Measurements from ENCODE around the gene VWC2. TPM values are rescaled to one million over a fixed set of nuclear protein-coding genes. Genes with fewer than 3 reads are reported as not detected.

Gene VWC2
- total RNA-seq, 2 experiments from 2014 or later: not detected

GRCh38 chr7:49873420-49873819 lies 100.0 kb downstream of the VWC2 start:
- Mint-ChIP-seq H3K27me3 (no peaks in the 10 kb centered on the region), H3K9me3 (no peaks in the 10 kb centered on the region), H3K36me3 (no peaks in the 10 kb centered on the region), H3K4me1 (ENCODE audit: low read depth) (no peaks in the 10 kb centered on the region), H3K27ac (no peak overlapping the region), H3K4me3 (no peak overlapping the region)
- intact Hi-C loops (cut with micrococcal nuclease): no loop called here
- ChIA-PET CTCF (no interaction called here), POLR2A (no interaction called here)
- no peak for DNase-seq

GRCh38 chr7:49875336-49875735 lies 101.9 kb downstream of the VWC2 start:
- intact Hi-C loops (cut with micrococcal nuclease): no loop called here
- no peak overlapping the region for H3K27ac Mint-ChIP-seq
- CTCF ChIA-PET: no interaction called here
- no peaks in the 10 kb centered on the region for H3K27me3 Mint-ChIP-seq
- H3K36me3 Mint-ChIP-seq: no peaks in the 10 kb centered on the region
- no peaks in the 10 kb centered on the region for H3K9me3 Mint-ChIP-seq
- DNase-seq: no peak
- no peak overlapping the region for H3K4me3 Mint-ChIP-seq
- POLR2A ChIA-PET: no interaction called here
- H3K4me1 Mint-ChIP-seq (ENCODE audit: low read depth): no peaks in the 10 kb centered on the region

- CTCF ChIA-PET: interaction anchor here (0.8 kb wide), 1 partner anchor 11 kb away, joined by 3 read pairs; no protein-coding TSS in a partner anchor
These were observed 102.8 kb downstream of the VWC2 start for GRCh38 chr7:49876202-49876601.

GRCh38 chr7:49878089-49878488 lies 104.7 kb downstream of the VWC2 start:
- no peak for DNase-seq
- Mint-ChIP-seq H3K27ac (no peak overlapping the region), H3K4me3 (no peak overlapping the region), H3K9me3 (no peaks in the 10 kb centered on the region), H3K4me1 (ENCODE audit: low read depth) (no peaks in the 10 kb centered on the region), H3K27me3 (peaks cover 2% of the 10 kb centered on the region), H3K36me3 (no peaks in the 10 kb centered on the region)
- ChIA-PET POLR2A (no interaction called here), CTCF (no interaction called here)
- intact Hi-C loops (cut with micrococcal nuclease): no loop called here

More at GRCh38 chr7:49876202-49876601, 102.8 kb downstream of the VWC2 start:
- Mint-ChIP-seq H3K27me3 (no peaks in the 10 kb centered on the region), H3K36me3 (no peaks in the 10 kb centered on the region), H3K9me3 (no peaks in the 10 kb centered on the region), H3K27ac (no peak overlapping the region), H3K4me3 (no peak overlapping the region), H3K4me1 (ENCODE audit: low read depth) (no peaks in the 10 kb centered on the region)
- intact Hi-C loops (cut with micrococcal nuclease): no loop called here
- POLR2A ChIA-PET: no interaction called here
- no peak for DNase-seq

- POLR2A ChIA-PET: no interaction called here
- Mint-ChIP-seq H3K36me3 (no peaks in the 10 kb centered on the region), H3K27me3 (peaks cover 2% of the 10 kb centered on the region), H3K9me3 (no peaks in the 10 kb centered on the region), H3K4me3 (no peak overlapping the region), H3K27ac (no peak overlapping the region), H3K4me1 (ENCODE audit: low read depth) (no peaks in the 10 kb centered on the region)
- intact Hi-C loops (cut with micrococcal nuclease): no loop called here
- no peak for DNase-seq
- CTCF ChIA-PET: no interaction called here
These were observed 105.2 kb downstream of the VWC2 start for GRCh38 chr7:49878627-49879026.

- Mint-ChIP-seq H3K27me3 (peaks cover 2% of the 10 kb centered on the region), H3K9me3 (no peaks in the 10 kb centered on the region), H3K27ac (no peak overlapping the region), H3K4me1 (ENCODE audit: low read depth) (no peaks in the 10 kb centered on the region), H3K36me3 (no peaks in the 10 kb centered on the region), H3K4me3 (no peak overlapping the region)
- ChIA-PET CTCF (no interaction called here), POLR2A (no interaction called here)
- intact Hi-C loops (cut with micrococcal nuclease): no loop called here
- no peak for DNase-seq
These were observed 110.5 kb downstream of the VWC2 start for GRCh38 chr7:49883933-49884332.

GRCh38 chr7:49885593-49886285 lies 112.3 kb downstream of the VWC2 start:
- ChIA-PET POLR2A (no interaction called here), CTCF (no interaction called here)
- Mint-ChIP-seq H3K4me3 (no peak overlapping the region), H3K4me1 (ENCODE audit: low read depth) (no peaks in the 10 kb centered on the region), H3K36me3 (no peaks in the 10 kb centered on the region), H3K27me3 (peaks cover 2% of the 10 kb centered on the region), H3K9me3 (no peaks in the 10 kb centered on the region), H3K27ac (no peak overlapping the region)
- DNase-seq: no peak
- intact Hi-C loops (cut with micrococcal nuclease): no loop called here

- no peaks in the 10 kb centered on the region for H3K4me1 Mint-ChIP-seq (ENCODE audit: low read depth)
- H3K27me3 Mint-ChIP-seq: peaks cover 2% of the 10 kb centered on the region
- no peak for DNase-seq
- intact Hi-C loops (cut with micrococcal nuclease): no loop called here
- H3K27ac Mint-ChIP-seq: no peak overlapping the region
- POLR2A ChIA-PET: no interaction called here
- H3K4me3 Mint-ChIP-seq: no peak overlapping the region
- CTCF ChIA-PET: no interaction called here
- no peaks in the 10 kb centered on the region for H3K9me3 Mint-ChIP-seq
- H3K36me3 Mint-ChIP-seq: no peaks in the 10 kb centered on the region
These were observed 119.0 kb downstream of the VWC2 start for GRCh38 chr7:49892481-49892880.

GRCh38 chr7:49893131-49893530 lies 119.7 kb downstream of the VWC2 start:
- H3K27ac Mint-ChIP-seq: no peak overlapping the region
- no peaks in the 10 kb centered on the region for H3K4me1 Mint-ChIP-seq (ENCODE audit: low read depth)
- intact Hi-C loops (cut with micrococcal nuclease): no loop called here
- H3K36me3 Mint-ChIP-seq: no peaks in the 10 kb centered on the region
- ChIA-PET CTCF (no interaction called here), POLR2A (no interaction called here)
- no peak overlapping the region for H3K4me3 Mint-ChIP-seq
- peaks cover 2% of the 10 kb centered on the region for H3K27me3 Mint-ChIP-seq
- no peak for DNase-seq
- H3K9me3 Mint-ChIP-seq: no peaks in the 10 kb centered on the region

- H3K9me3 Mint-ChIP-seq: no peaks in the 10 kb centered on the region
- ChIA-PET CTCF (no interaction called here), POLR2A (no interaction called here)
- no peak for DNase-seq
- intact Hi-C loops (cut with micrococcal nuclease): no loop called here
- H3K4me3 Mint-ChIP-seq: no peak overlapping the region
- H3K4me1 Mint-ChIP-seq (ENCODE audit: low read depth): no peaks in the 10 kb centered on the region
- peaks cover 2% of the 10 kb centered on the region for H3K27me3 Mint-ChIP-seq
- no peaks in the 10 kb centered on the region for H3K36me3 Mint-ChIP-seq
- no peak overlapping the region for H3K27ac Mint-ChIP-seq
These were observed 121.1 kb downstream of the VWC2 start for GRCh38 chr7:49894543-49894942.

GRCh38 chr7:49911909-49912308 lies 138.5 kb downstream of the VWC2 start:
- Mint-ChIP-seq H3K9me3 (peaks cover 4% of the 10 kb centered on the region), H3K4me1 (ENCODE audit: low read depth) (no peaks in the 10 kb centered on the region), H3K36me3 (no peaks in the 10 kb centered on the region), H3K4me3 (no peak overlapping the region), H3K27me3 (no peaks in the 10 kb centered on the region), H3K27ac (no peak overlapping the region)
- no peak for DNase-seq
- intact Hi-C loops (cut with micrococcal nuclease): no loop called here
- ChIA-PET CTCF (no interaction called here), POLR2A (no interaction called here)

- POLR2A ChIA-PET: no interaction called here
- no peak for DNase-seq
- Mint-ChIP-seq H3K27ac (no peak overlapping the region), H3K4me1 (ENCODE audit: low read depth) (no peaks in the 10 kb centered on the region), H3K36me3 (peaks cover 3% of the 10 kb centered on the region), H3K9me3 (peaks cover 13% of the 10 kb centered on the region), H3K4me3 (no peak overlapping the region), H3K27me3 (no peaks in the 10 kb centered on the region)
- CTCF ChIA-PET: no interaction called here
- intact Hi-C loops (cut with micrococcal nuclease): no loop called here
These were observed 153.3 kb downstream of the VWC2 start for GRCh38 chr7:49926720-49927119.

- Mint-ChIP-seq H3K9me3 (peaks cover 22% of the 10 kb centered on the region), H3K4me1 (ENCODE audit: low read depth) (no peaks in the 10 kb centered on the region), H3K27me3 (no peaks in the 10 kb centered on the region), H3K36me3 (peaks cover 3% of the 10 kb centered on the region), H3K27ac (no peak overlapping the region), H3K4me3 (no peak overlapping the region)
- ChIA-PET CTCF (no interaction called here), POLR2A (no interaction called here)
- intact Hi-C loops (cut with micrococcal nuclease): no loop called here
- no peak for DNase-seq
These were observed 154.2 kb downstream of the VWC2 start for GRCh38 chr7:49927631-49928030.
